GM12891 (cell line): ENCODE results near the gene LOXL4.

Experiments
- DNase-seq: peaks from one replicate; pipeline ENCODE4 v3.0.0; 2011; ENCODE audit warnings: low spot score; ENCODE audit not compliant: insufficient read length
- FAIRE-seq: peaks from 2 replicates; lab custom pipeline; 2011; peaks lifted over from hg19 to GRCh38; lab: Jason Lieb, UNC
- PAX5 ChIP-seq: IDR thresholded peaks from 2 replicates; pipeline ENCODE4 v1.6.1; 2011; ENCODE audit warnings: low read length, moderate library complexity, mild to moderate bottlenecking; ENCODE audit not compliant: insufficient read depth, severe bottlenecking
- POLR2A ChIP-seq: IDR thresholded peaks from 2 replicates; pipeline ENCODE4 v1.6.1; 2011; ENCODE audit warnings: low read depth, low read length, control low read depth
- POLR2AphosphoS5 ChIP-seq: IDR thresholded peaks from 2 replicates; pipeline ENCODE4 v1.6.1; 2011; ENCODE audit warnings: low read depth, low read length, control low read depth
- POU2F2 ChIP-seq: IDR thresholded peaks from 2 replicates; pipeline ENCODE4 v1.6.1; 2011; ENCODE audit warnings: low read depth, mild to moderate bottlenecking, control low read depth, low read length, moderate library complexity
- SPI1 ChIP-seq: IDR thresholded peaks from 2 replicates; pipeline ENCODE4 v1.6.1; 2011; ENCODE audit warnings: low read depth, low read length, control low read depth
- TAF1 ChIP-seq: IDR thresholded peaks from 2 replicates; pipeline ENCODE4 v1.6.1; 2011; ENCODE audit warnings: low read depth, low read length, control low read depth

The LOXL4 gene

DNA sequence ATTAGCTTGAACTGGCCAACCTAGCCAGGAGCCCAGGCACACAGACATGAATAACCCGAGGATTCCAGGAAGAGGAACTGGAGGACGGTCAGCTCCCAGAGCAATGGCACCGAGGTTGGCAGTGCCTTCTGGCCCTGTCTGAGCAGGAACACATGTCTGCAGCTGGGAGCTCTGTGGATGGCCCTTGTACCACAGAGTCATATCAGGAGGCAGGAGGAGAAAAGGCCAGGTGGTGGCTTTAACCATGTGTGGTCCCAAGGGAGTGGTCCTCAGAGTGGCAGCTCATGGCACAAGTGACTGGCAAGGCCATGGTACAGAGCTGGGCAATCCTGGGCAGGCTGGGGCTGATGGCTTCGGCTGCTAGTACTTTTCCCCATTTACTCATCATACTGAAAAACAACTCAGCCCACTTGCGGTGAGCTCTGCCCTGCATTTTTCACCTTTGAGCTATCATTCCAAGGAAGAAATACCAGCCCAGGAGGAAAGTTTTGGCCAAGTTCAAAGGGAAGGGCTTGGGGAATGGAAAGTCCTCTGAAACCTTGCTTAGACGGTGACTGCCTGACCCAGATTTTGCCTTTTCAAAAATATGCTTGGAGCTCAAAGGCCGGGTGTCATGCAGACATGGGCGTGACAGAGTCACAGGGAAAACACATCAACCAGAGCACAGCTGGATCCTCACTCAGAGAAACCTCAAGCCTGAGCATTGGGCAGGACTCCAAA, 25.7 kb upstream of the LOXL4 start:
- FAIRE-seq, result no peak
- DNase-seq, result no peak
- no peak for TF ChIP-seq POU2F2
- TF ChIP-seq TAF1, result no peak
- TF ChIP-seq SPI1, result no peak

- FAIRE-seq, result no peak
- TF ChIP-seq TAF1, result no peak
- no peak for TF ChIP-seq PAX5
- no peak for TF ChIP-seq POLR2AphosphoS5
- no peak for TF ChIP-seq POLR2A
- TF ChIP-seq POU2F2, result no peak
Measured at GRCh38 chr10:98292971-98293370, 25.0 kb upstream of the LOXL4 start.

DNA sequence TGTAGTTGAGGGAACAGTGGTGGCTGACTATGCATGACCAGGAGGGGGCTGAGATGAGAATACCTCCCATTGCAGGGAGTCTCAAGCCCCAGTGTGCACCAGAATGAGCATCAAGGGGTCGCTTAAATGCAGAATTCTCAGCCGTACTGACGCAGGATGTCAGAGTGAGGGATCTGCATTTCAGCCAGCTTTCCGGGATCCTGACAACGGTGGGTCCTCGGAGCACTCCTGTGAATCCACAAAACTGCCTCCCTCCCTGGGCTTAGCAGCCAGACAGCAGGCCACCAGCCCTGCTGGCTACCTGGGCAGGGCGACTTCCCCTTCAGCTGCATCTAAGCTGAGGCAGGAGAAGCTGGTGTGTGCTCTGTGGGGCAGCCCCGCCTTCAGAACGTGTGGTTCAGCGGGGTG, 21.8 kb upstream of the LOXL4 start:
- TF ChIP-seq SPI1, result no peak
- TF ChIP-seq POLR2A, result no peak
- no peak for TF ChIP-seq PAX5
- no peak for TF ChIP-seq TAF1
- TF ChIP-seq POLR2AphosphoS5, result no peak
- no peak for TF ChIP-seq POU2F2
- FAIRE-seq (no peak), DNase-seq (no peak)

More at GRCh38 chr10:98292971-98293370, 25.0 kb upstream of the LOXL4 start:
- DNase-seq, result no peak

- TF ChIP-seq POU2F2 (no peak), SPI1 (no peak), POLR2A (no peak), POLR2AphosphoS5 (no peak), PAX5 (no peak), TAF1 (no peak)
- DNase-seq (no peak), FAIRE-seq (no peak)
Measured at GRCh38 chr10:98287321-98287720, 19.3 kb upstream of the LOXL4 start.

GRCh38 chr10:98286419-98286818, 18.4 kb upstream of the LOXL4 start:
- DNase-seq (no peak), FAIRE-seq (no peak)
- TF ChIP-seq POLR2A (no peak), PAX5 (no peak)

- FAIRE-seq (no peak), DNase-seq (no peak)
- no peak for TF ChIP-seq POLR2A
- TF ChIP-seq POU2F2, result no peak
- no peak for TF ChIP-seq SPI1
- TF ChIP-seq POLR2AphosphoS5, result no peak
- no peak for TF ChIP-seq PAX5
- no peak for TF ChIP-seq TAF1
Measured at GRCh38 chr10:98285416-98285815, 17.4 kb upstream of the LOXL4 start.

DNA sequence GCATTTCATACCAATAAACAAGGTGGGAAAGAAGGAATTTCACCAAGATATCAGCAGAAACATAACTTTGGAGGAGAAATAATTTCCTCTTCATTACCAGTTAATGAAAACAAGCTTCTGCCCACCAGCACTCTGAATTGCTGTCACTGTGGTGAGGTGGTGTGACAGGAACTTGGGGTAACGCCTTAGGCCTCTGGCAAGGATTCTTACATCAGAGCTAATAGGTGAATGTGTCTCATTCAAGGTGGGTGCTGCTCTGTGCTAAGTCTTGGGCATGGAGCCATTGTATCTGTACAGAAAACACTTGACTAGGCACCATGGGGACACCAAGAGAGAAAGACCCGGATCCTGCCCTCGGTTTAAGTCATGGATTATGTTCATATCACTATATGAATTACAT, 8.3 kb upstream of the LOXL4 start:
- FAIRE-seq (no peak), DNase-seq (no peak)
- TF ChIP-seq PAX5 (no peak), POU2F2 (no peak), SPI1 (no peak), TAF1 (no peak), POLR2AphosphoS5 (no peak), POLR2A (no peak)

- DNase-seq, result no peak
- no peak for TF ChIP-seq POU2F2
- TF ChIP-seq POLR2A, result no peak
- TF ChIP-seq POLR2AphosphoS5, result no peak
- TF ChIP-seq PAX5, result no peak
- TF ChIP-seq TAF1, result no peak
- TF ChIP-seq SPI1, result no peak
- no peak for FAIRE-seq
Measured at GRCh38 chr10:98274562-98274961, 6.6 kb upstream of the LOXL4 start.

GRCh38 chr10:98273057-98273850, 5.3 kb upstream of the LOXL4 start:
- DNase-seq, result no peak
- FAIRE-seq, result no peak
- TF ChIP-seq POLR2A (no peak), SPI1 (no peak), TAF1 (no peak)
